ENCODE results near the gene SLC11A1. TPM values are rescaled to one million over a fixed set of nuclear protein-coding genes. Genes with fewer than 3 reads are reported as not detected.

The SLC11A1 gene
- total and polyA plus RNA-seq, 4 donors = 1.9 to 56.1 (median 22.1) TPM

- H3K27ac ChIP-seq (ENCODE audit: low read depth in 1 of 2, low read length in 2 of 2) = no peak overlapping the region
- WGBS, 2 donors = 65 to 78% methylated on average over 7 of the region's 7 CpGs
- intact Hi-C loops (cut with DNase I) = no loop called here
Observed at GRCh38 chr2:218403810-218404209, 21.7 kb downstream of the SLC11A1 start.

GRCh38 chr2:218404351-218405085, 22.4 kb downstream of the SLC11A1 start:
- intact Hi-C loops (cut with DNase I) = loop anchor here (5.0 kb wide), 2 partner anchors 63 to 187 kb away; partner anchors contain the start of gene ARPC2 (in 1 of the 2)
- Histone ChIP-seq H3K27ac (ENCODE audit: low read depth in 1 of 2, low read length in 2 of 2) (no peak overlapping the region), H3K4me1 (ENCODE audit: control insufficient read depth in 1 of 2, insufficient read depth in 2 of 2, low read length in 2 of 2) (no peaks in the 10 kb centered on the region), H3K9me3 (ENCODE audit: control insufficient read depth, low read length) (no peaks in the 10 kb centered on the region), H3K36me3 (ENCODE audit: control insufficient read depth in 1 of 2, insufficient read depth in 2 of 2, low read length in 1 of 2) (peaks cover 0 to 8% of the 10 kb centered on the region in 2 donors), H3K27me3 (ENCODE audit: control insufficient read depth in 1 of 2, insufficient read depth in 2 of 2, low read length in 1 of 2) (no peaks in the 10 kb centered on the region), H3K4me3 (ENCODE audit: low read length in 2 of 2) (no peak overlapping the region)
- WGBS, 2 donors = 58% methylated on average over 16 of the region's 16 CpGs
- no peak for DNase-seq
- no peak for ATAC-seq (ENCODE audit: low FRiP score)

More at GRCh38 chr2:218403810-218404209, 21.7 kb downstream of the SLC11A1 start:
- Histone ChIP-seq H3K4me3 (ENCODE audit: low read length in 2 of 2) (no peak overlapping the region), H3K27me3 (ENCODE audit: control insufficient read depth in 1 of 2, insufficient read depth in 2 of 2, low read length in 1 of 2) (no peaks in the 10 kb centered on the region), H3K4me1 (ENCODE audit: control insufficient read depth in 1 of 2, insufficient read depth in 2 of 2, low read length in 2 of 2) (no peaks in the 10 kb centered on the region), H3K36me3 (ENCODE audit: control insufficient read depth in 1 of 2, insufficient read depth in 2 of 2, low read length in 1 of 2) (peaks cover 0 to 8% of the 10 kb centered on the region in 2 donors), H3K9me3 (ENCODE audit: control insufficient read depth, low read length) (no peaks in the 10 kb centered on the region)
- ATAC-seq (ENCODE audit: low FRiP score) (no peak), DNase-seq (no peak)

- intact Hi-C loops (cut with DNase I) = loop anchor here (5.0 kb wide), 2 partner anchors 62 to 188 kb away; partner anchors contain the start of gene ARPC2 (in 1 of the 2)
- no peak for ATAC-seq (ENCODE audit: low FRiP score)
Observed at GRCh38 chr2:218405086-218405745, 23.1 kb downstream of the SLC11A1 start.

GRCh38 chr2:218405746-218406208, 23.7 kb downstream of the SLC11A1 start:
- WGBS, 2 donors = 3 to 6% methylated on average over 15 of the region's 15 CpGs
- Histone ChIP-seq H3K4me3 (ENCODE audit: low read length in 2 of 2) (no peak overlapping the region), H3K9me3 (ENCODE audit: control insufficient read depth, low read length) (no peaks in the 10 kb centered on the region), H3K4me1 (ENCODE audit: control insufficient read depth in 1 of 2, insufficient read depth in 2 of 2, low read length in 2 of 2) (no peaks in the 10 kb centered on the region), H3K27me3 (ENCODE audit: control insufficient read depth in 1 of 2, insufficient read depth in 2 of 2, low read length in 1 of 2) (no peaks in the 10 kb centered on the region), H3K27ac (ENCODE audit: low read depth in 1 of 2, low read length in 2 of 2) (peak overlapping the region; percentile 3 to 78), H3K36me3 (ENCODE audit: control insufficient read depth in 1 of 2, insufficient read depth in 2 of 2, low read length in 1 of 2) (peaks cover 0 to 8% of the 10 kb centered on the region in 2 donors)
- ATAC-seq (ENCODE audit: low FRiP score) (peak; percentile 20), DNase-seq (peak in 1 of 2 donors; percentile 67)
- intact Hi-C loops (cut with DNase I) = loop anchor here (1.0 to 5.0 kb wide), 5 partner anchors 61 to 254 kb away; partner anchors contain the start of genes ARPC2 (in 1 of the 2), BCS1L (in 1 of the 2), CNOT9 (in 1 of the 2) and USP37 (in 1 of the 2)

More at GRCh38 chr2:218405086-218405745, 23.1 kb downstream of the SLC11A1 start:
- Histone ChIP-seq H3K27me3 (ENCODE audit: control insufficient read depth in 1 of 2, insufficient read depth in 2 of 2, low read length in 1 of 2) (no peaks in the 10 kb centered on the region), H3K36me3 (ENCODE audit: control insufficient read depth in 1 of 2, insufficient read depth in 2 of 2, low read length in 1 of 2) (peaks cover 0 to 8% of the 10 kb centered on the region in 2 donors), H3K4me1 (ENCODE audit: control insufficient read depth in 1 of 2, insufficient read depth in 2 of 2, low read length in 2 of 2) (no peaks in the 10 kb centered on the region), H3K4me3 (ENCODE audit: low read length in 2 of 2) (no peak overlapping the region), H3K9me3 (ENCODE audit: control insufficient read depth, low read length) (no peaks in the 10 kb centered on the region), H3K27ac (ENCODE audit: low read depth in 1 of 2, low read length in 2 of 2) (peak overlapping the region; percentile 3 to 78)
- DNase-seq = no peak
- WGBS, 2 donors = 39 to 42% methylated on average over 8 of the region's 8 CpGs

GRCh38 chr2:218406209-218406948, 24.3 kb downstream of the SLC11A1 start:
- peaks cover 0 to 8% of the 10 kb centered on the region in 2 donors for H3K36me3 ChIP-seq (ENCODE audit: control insufficient read depth in 1 of 2, insufficient read depth in 2 of 2, low read length in 1 of 2)
- intact Hi-C loops (cut with DNase I) = loop anchor here (1.0 to 5.0 kb wide), 5 partner anchors 60 to 253 kb away; partner anchors contain the start of genes ARPC2 (in 1 of the 2), BCS1L (in 1 of the 2), CNOT9 (in 1 of the 2) and USP37 (in 1 of the 2)
- H3K27ac ChIP-seq (ENCODE audit: low read depth in 1 of 2, low read length in 2 of 2) = peak overlapping the region in 1 of 2 donors; percentile 78
- no peaks in the 10 kb centered on the region for H3K4me1 ChIP-seq (ENCODE audit: control insufficient read depth in 1 of 2, insufficient read depth in 2 of 2, low read length in 2 of 2)
- peak overlapping the region in 1 of 2 donors; percentile 16 for H3K4me3 ChIP-seq (ENCODE audit: low read length in 2 of 2)
- DNase-seq (peak; percentile 98 to 99), ATAC-seq (ENCODE audit: low FRiP score) (peak; percentile 94)
- 0% methylated on average over 28 to 56 of the region's 56 CpGs for WGBS, 2 donors
- no peaks in the 10 kb centered on the region for H3K9me3 ChIP-seq (ENCODE audit: control insufficient read depth, low read length)
- no peaks in the 10 kb centered on the region for H3K27me3 ChIP-seq (ENCODE audit: control insufficient read depth in 1 of 2, insufficient read depth in 2 of 2, low read length in 1 of 2)

DNA sequence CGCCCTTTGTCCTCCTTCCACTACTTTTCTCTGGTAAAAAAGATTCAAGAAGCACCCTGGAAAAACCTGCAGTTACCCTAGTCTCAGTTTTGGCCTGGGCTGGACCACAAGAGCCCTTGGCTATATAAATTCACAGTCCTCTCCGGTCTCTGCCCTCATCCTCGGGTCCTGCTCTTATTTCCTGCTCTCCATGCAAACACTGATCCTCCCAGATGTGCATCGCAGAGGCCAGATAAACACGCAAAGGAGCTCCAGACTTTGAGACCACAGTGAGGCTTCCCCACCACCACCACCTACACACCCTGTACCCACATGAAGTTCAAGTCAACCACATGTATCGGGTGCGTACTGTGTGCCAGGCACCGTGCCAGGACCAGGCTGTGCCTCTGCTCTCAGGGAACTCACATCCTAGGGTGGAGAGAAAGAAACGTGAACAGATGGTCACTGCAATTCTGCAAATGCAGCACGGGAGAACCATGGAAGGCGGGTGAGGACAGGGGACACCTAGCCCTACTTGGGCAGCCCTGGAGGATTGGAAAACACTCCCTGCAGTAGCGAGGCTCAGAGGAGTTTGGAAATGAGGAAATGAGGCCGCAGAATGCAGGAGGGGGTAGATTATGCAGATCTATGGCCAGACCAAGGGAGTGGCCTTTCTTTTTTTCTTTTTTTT, 25.0 kb downstream of the SLC11A1 start:
- Histone ChIP-seq H3K27ac (ENCODE audit: low read depth in 1 of 2, low read length in 2 of 2) (peak overlapping the region in 1 of 2 donors; percentile 64), H3K27me3 (ENCODE audit: control insufficient read depth in 1 of 2, insufficient read depth in 2 of 2, low read length in 1 of 2) (no peaks in the 10 kb centered on the region), H3K4me3 (ENCODE audit: low read length in 2 of 2) (peak overlapping the region in 1 of 2 donors; percentile 16), H3K4me1 (ENCODE audit: control insufficient read depth in 1 of 2, insufficient read depth in 2 of 2, low read length in 2 of 2) (no peaks in the 10 kb centered on the region), H3K9me3 (ENCODE audit: control insufficient read depth, low read length) (no peaks in the 10 kb centered on the region), H3K36me3 (ENCODE audit: control insufficient read depth in 1 of 2, insufficient read depth in 2 of 2, low read length in 1 of 2) (peaks cover 0 to 8% of the 10 kb centered on the region in 2 donors)
- DNase-seq (peak; percentile 81 to 87), ATAC-seq (ENCODE audit: low FRiP score) (peak; percentile 39)
- intact Hi-C loops (cut with DNase I) = loop anchor here (1.0 to 5.0 kb wide), 5 partner anchors 60 to 252 kb away; partner anchors contain the start of genes ARPC2 (in 1 of the 2), BCS1L (in 1 of the 2), CNOT9 (in 1 of the 2) and USP37 (in 1 of the 2)
- WGBS, 2 donors = 2% methylated on average over 13 of the region's 13 CpGs

GRCh38 chr2:218407717-218408116, 25.6 kb downstream of the SLC11A1 start:
- peaks cover 0 to 4% of the 10 kb centered on the region in 2 donors for H3K36me3 ChIP-seq (ENCODE audit: control insufficient read depth in 1 of 2, insufficient read depth in 2 of 2, low read length in 1 of 2)
- intact Hi-C loops (cut with DNase I) = loop anchor here (2.0 to 5.0 kb wide), 4 partner anchors 59 to 190 kb away; partner anchors contain the start of genes ARPC2 (in 1 of the 2), CNOT9 (in 1 of the 2) and USP37 (in 1 of the 2)
- no peaks in the 10 kb centered on the region for H3K27me3 ChIP-seq (ENCODE audit: control insufficient read depth in 1 of 2, insufficient read depth in 2 of 2, low read length in 1 of 2)
- H3K4me3 ChIP-seq (ENCODE audit: low read length in 2 of 2) = no peak overlapping the region
- no peak overlapping the region for H3K27ac ChIP-seq (ENCODE audit: low read depth in 1 of 2, low read length in 2 of 2)
- no peaks in the 10 kb centered on the region for H3K9me3 ChIP-seq (ENCODE audit: control insufficient read depth, low read length)
- WGBS, 2 donors = 72 to 75% methylated on average over 8 of the region's 8 CpGs
- ATAC-seq (ENCODE audit: low FRiP score) (no peak), DNase-seq (no peak)
- H3K4me1 ChIP-seq (ENCODE audit: control insufficient read depth in 1 of 2, insufficient read depth in 2 of 2, low read length in 2 of 2) = no peaks in the 10 kb centered on the region

Data from aorta (tissue), 5 donors.